H1 (cell line): ENCODE measurements around the gene CDKN2B-AS1. TPM values are rescaled to one million over a fixed set of nuclear protein-coding genes. Genes with fewer than 3 reads are reported as not detected.

ENCODE experiments used
- CTCF ChIA-PET: fragments of 300-600 bp; sonication (Branson Sonifier 250); formaldehyde crosslinking; loops from one replicate; lab custom pipeline; 2021; ENCODE audit not compliant: partially characterized antibody; lab: Charles Lee
- POLR2A ChIA-PET: fragments of 300-600 bp; sonication (Branson Sonifier 250); formaldehyde crosslinking; loops from one replicate; lab custom pipeline; 2021; ENCODE audit warnings: inconsistent platforms; ENCODE audit not compliant: partially characterized antibody; lab: Charles Lee
- DNase-seq, 2 experiments: peaks; one replicate each; pipeline versions ENCODE4 v3.0.0 to v3.0.0-alpha.2; 2010 to 2022; ENCODE audit warnings: low spot score in 2 of 2, low read depth in 1 of 2, mixed read lengths in 1 of 2
- FAIRE-seq: peaks from 2 replicates; lab custom pipeline; 2011; peaks lifted over from hg19 to GRCh38; lab: Jason Lieb, UNC
- H2AFZ ChIP-seq: 2 replicates; pipeline ENCODE4 v1.8.1; 2012; ENCODE audit warnings: low read length, inconsistent platforms
- H2AK5ac ChIP-seq: 2 replicates; pipeline ENCODE4 v1.6.1; 2013; ENCODE audit warnings: low read depth, low read length
- H2BK120ac ChIP-seq: replicated peaks from 2 replicates; pipeline ENCODE3; 2013; ENCODE audit warnings: low read depth, low read length, inconsistent platforms
- H2BK12ac ChIP-seq: 2 replicates; pipeline ENCODE4 v1.6.1; 2013; ENCODE audit warnings: low read depth, low read length
- H2BK15ac ChIP-seq: 2 replicates; pipeline ENCODE4 v1.6.1; 2013; ENCODE audit warnings: low read length
- H2BK20ac ChIP-seq: 2 replicates; pipeline ENCODE4 v1.6.1; 2013; ENCODE audit warnings: low read length
- H2BK5ac ChIP-seq: 2 replicates; pipeline ENCODE4 v1.6.1; 2013; ENCODE audit warnings: low read depth, low read length
- H3K14ac ChIP-seq: 2 replicates; pipeline ENCODE4 v1.6.1; 2013; ENCODE audit warnings: inconsistent platforms; ENCODE audit not compliant: insufficient read length
- H3K18ac ChIP-seq: 2 replicates; pipeline ENCODE4 v1.6.1; 2013; ENCODE audit warnings: low read length; ENCODE audit errors: extremely low read depth
- H3K23ac ChIP-seq: 2 replicates; pipeline ENCODE4 v1.6.1; 2013; ENCODE audit warnings: inconsistent platforms; ENCODE audit not compliant: insufficient read length
- H3K23me2 ChIP-seq: 2 replicates; pipeline ENCODE4 v1.6.1; 2013; ENCODE audit warnings: low read depth, low read length
- H3K27ac ChIP-seq: 2 replicates; pipeline ENCODE4 v1.6.1; 2011; ENCODE audit warnings: low read depth, low read length, inconsistent platforms
- H3K27me3 ChIP-seq, 4 experiments: replicated peaks in 1 of 4; 1 replicate in 1 of 4; 2 replicates in 3 of 4; pipeline versions ENCODE4 v1.6.1 to v1.8.1; 2011 to 2013; ENCODE audit warnings: low read length in 3 of 4, mild to moderate bottlenecking in 3 of 4, inconsistent platforms in 2 of 4, mixed read lengths in 2 of 4, moderate library complexity in 1 of 4; ENCODE audit not compliant: control insufficient read depth in 3 of 4, insufficient read depth in 3 of 4; ENCODE audit errors: extremely low read depth in 1 of 4
- H3K36me3 ChIP-seq, 4 experiments: 2 replicates each; pipeline versions ENCODE4 v1.6.1 to v1.8.1; 2011 to 2013; ENCODE audit warnings: mild to moderate bottlenecking in 4 of 4, low read length in 3 of 4, moderate library complexity in 2 of 4, control low read depth in 1 of 4, inconsistent platforms in 1 of 4; ENCODE audit not compliant: insufficient read depth in 4 of 4, control insufficient read depth in 2 of 4
- H3K4ac ChIP-seq: replicated peaks from 2 replicates; pipeline ENCODE3; 2013; ENCODE audit warnings: low read length, low read depth, mixed read lengths, inconsistent platforms; ENCODE audit not compliant: insufficient read length
- H3K4me1 ChIP-seq, 4 experiments: replicated peaks in 1 of 4; 1 replicate in 1 of 4; 2 replicates in 3 of 4; pipeline versions ENCODE4 v1.6.1 to v1.8.1; 2011 to 2013; ENCODE audit warnings: low read length in 3 of 4, inconsistent platforms in 2 of 4, mixed read lengths in 1 of 4; ENCODE audit not compliant: insufficient read depth in 4 of 4, control insufficient read depth in 3 of 4
- H3K4me2 ChIP-seq, 2 experiments: 2 replicates each; pipeline versions ENCODE4 v1.6.1 to v1.8.1; 2011 to 2013; ENCODE audit warnings: low read depth in 2 of 2, low read length in 2 of 2, control low read depth in 1 of 2, inconsistent platforms in 1 of 2, mild to moderate bottlenecking in 1 of 2; ENCODE audit not compliant: insufficient read depth in 1 of 2
- H3K4me3 ChIP-seq, 4 experiments: fragments of 200-600, 300-600 bp in 1 of 4; sonication (generic), shearing (Covaris generic), sonication (Bioruptor Twin) in 1 of 4; 2 replicates each; pipeline versions ENCODE4 v1.5.1 to v1.8.1; 2011 to 2016; ENCODE audit warnings: low read length in 4 of 4, low read depth in 3 of 4, control low read depth in 2 of 4, inconsistent platforms in 2 of 4, mild to moderate bottlenecking in 2 of 4, mixed read lengths in 1 of 4, moderate library complexity in 1 of 4; ENCODE audit not compliant: insufficient read depth in 2 of 4; ENCODE audit errors: extremely low read depth in 1 of 4
- H3K56ac ChIP-seq: replicated peaks from 2 replicates; pipeline ENCODE3; 2013; ENCODE audit warnings: low read depth, mild to moderate bottlenecking, mixed read lengths, low read length, inconsistent platforms; ENCODE audit not compliant: insufficient read length
- H3K79me1 ChIP-seq: 2 replicates; pipeline ENCODE4 v1.6.1; 2013; ENCODE audit warnings: low read depth, low read length, control low read depth
- H3K79me2 ChIP-seq, 2 experiments: 2 replicates each; pipeline versions ENCODE4 v1.6.1 to v1.8.1; 2012 to 2013; ENCODE audit warnings: low read length in 2 of 2, mild to moderate bottlenecking in 2 of 2, inconsistent platforms in 1 of 2; ENCODE audit not compliant: insufficient read depth in 2 of 2, control insufficient read depth in 1 of 2
- H3K9ac ChIP-seq, 4 experiments: replicated peaks in 1 of 4; 1 replicate in 1 of 4; 2 replicates in 3 of 4; pipeline versions ENCODE4 v1.6.1 to v1.8.1; 2011 to 2013; ENCODE audit warnings: low read depth in 3 of 4, low read length in 3 of 4, control low read depth in 2 of 4, mild to moderate bottlenecking in 2 of 4, moderate library complexity in 2 of 4, inconsistent platforms in 1 of 4; ENCODE audit errors: extremely low read depth in 1 of 4
- H3K9me3 ChIP-seq, 2 experiments: 2 replicates each; pipeline versions ENCODE4 v1.6.1 to v1.8.1; 2012 to 2013; ENCODE audit warnings: mild to moderate bottlenecking in 2 of 2, moderate library complexity in 2 of 2, control low read depth in 1 of 2, inconsistent platforms in 1 of 2, low read depth in 1 of 2, low read length in 1 of 2, mixed read lengths in 1 of 2; ENCODE audit not compliant: insufficient read depth in 2 of 2
- H4K20me1 ChIP-seq, 2 experiments: replicated peaks in 1 of 2; 2 replicates each; pipeline versions ENCODE3 to v1.8.1; 2011 to 2013; ENCODE audit warnings: inconsistent platforms in 2 of 2, low read length in 2 of 2, mild to moderate bottlenecking in 1 of 2; ENCODE audit not compliant: insufficient read depth in 2 of 2, control insufficient read depth in 1 of 2
- H4K5ac ChIP-seq: 2 replicates; pipeline ENCODE4 v1.6.1; 2013; ENCODE audit warnings: low read length, low read depth, mixed read lengths, inconsistent platforms; ENCODE audit not compliant: insufficient read length
- H4K8ac ChIP-seq: 2 replicates; pipeline ENCODE4 v1.8.0; 2013; ENCODE audit warnings: mild to moderate bottlenecking, moderate library complexity, low read length, inconsistent platforms; ENCODE audit not compliant: insufficient read depth; ENCODE audit errors: extremely low read depth
- H4K91ac ChIP-seq: replicated peaks from 2 replicates; pipeline ENCODE3; 2013; ENCODE audit warnings: low read length, mixed read lengths, inconsistent platforms; ENCODE audit not compliant: insufficient read length
- KDM4A ChIP-seq: IDR thresholded peaks from one replicate; pipeline ENCODE4 v1.7.1; 2012; ENCODE audit warnings: low read depth, mild to moderate bottlenecking, moderate library complexity, low read length, inconsistent platforms; ENCODE audit not compliant: severe bottlenecking
- MAFK ChIP-seq: IDR thresholded peaks from 2 replicates; pipeline ENCODE4 v1.6.1; 2012; ENCODE audit warnings: low read depth, mild to moderate bottlenecking, improper control_type of control experiment, low read length
- WGBS, 2 experiments: shearing (Covaris generic) in 1 of 2; methylation state at CpG; one replicate each; pipeline versions ENCODE4 v1.1.6 to v1.1.7; 2013 to 2015; ENCODE audit warnings: low lambda C conversion rate in 2 of 2, mixed read lengths in 2 of 2, inconsistent platforms in 1 of 2, low coverage in 1 of 2, missing lambda C conversion rate in 1 of 2; ENCODE audit not compliant: insufficient replicate concordance in 2 of 2, insufficient coverage in 1 of 2, insufficient read length in 1 of 2; ENCODE audit errors: extremely low coverage in 1 of 2, missing lambda C conversion rate in 1 of 2; 5-methylcytosine and 5-hydroxymethylcytosine counted together
- polyA plus RNA-seq, 7 experiments: library from polyadenylated mRNA; depleted of rRNA in 3 of 7; stranded (reverse) in 5 of 7; unstranded in 2 of 7; fragments of >200 nt in 5 of 7; fragments of 200-250 nt in 2 of 7; gene quantifications; 1 replicate in 5 of 7; 2 replicates in 1 of 7; 4 replicates in 1 of 7; pipeline versions ENCODE4 v1.2.1 to v1.2.3, GENCODE V29; 2011 to 2013; ENCODE audit warnings: missing spikeins in 2 of 7, mixed read lengths in 2 of 7
- total RNA-seq: library from RNA; stranded (reverse); fragmentation: NEBNext Ultra II Directional; extraction: Animal tissue kit (Norgen Biotek cat#: 25700); gene quantifications from 2 replicates; pipeline ENCODE4 v1.2.1, GENCODE V29; 2021

The CDKN2B-AS1 gene
- total and polyA plus RNA-seq, 2 of the 8 experiments (the other 6 are each of a cell fraction or from before 2014, with no cell fraction given), result not detected

GRCh38 chr9:22141908-22142307, 147.3 kb downstream of the CDKN2B-AS1 start:
- no peak overlapping the region for H3K14ac ChIP-seq
- no peak overlapping the region for H2BK12ac ChIP-seq
- no peak overlapping the region for H2BK120ac ChIP-seq
- TF ChIP-seq MAFK, result 0 out of 2 replicates have a peak, but pooled peaks have one; percentile 31
- no peak for TF ChIP-seq KDM4A
- no peaks in the 10 kb centered on the region for H3K79me2 ChIP-seq
- no peak overlapping the region for H3K4ac ChIP-seq
- no peak overlapping the region for H3K4me2 ChIP-seq
- H2AFZ ChIP-seq, result no peak overlapping the region
- ChIA-PET CTCF (interaction anchor here (0.6 to 1.5 kb wide), 4 partner anchors 15 to 171 kb away, joined by 3 to 5 read pairs (median 4); no protein-coding TSS in a partner anchor), POLR2A (no interaction called here)
- no peak overlapping the region for H2BK20ac ChIP-seq
- no peak overlapping the region for H2AK5ac ChIP-seq
- H3K56ac ChIP-seq, result no peak overlapping the region
- no peak overlapping the region for H3K18ac ChIP-seq
- no peaks in the 10 kb centered on the region for H3K9me3 ChIP-seq
- FAIRE-seq (no peak), DNase-seq (no peak)
- no peak overlapping the region for H2BK15ac ChIP-seq
- H3K4me3 ChIP-seq, result no peak overlapping the region
- H3K9ac ChIP-seq, result no peak overlapping the region
- H4K91ac ChIP-seq, result no peak overlapping the region
- H4K20me1 ChIP-seq, result no peaks in the 10 kb centered on the region
- H3K23me2 ChIP-seq, result no peaks in the 10 kb centered on the region
- no peaks in the 10 kb centered on the region for H3K36me3 ChIP-seq
- H4K8ac ChIP-seq, result no peak overlapping the region
- no peak overlapping the region for H3K23ac ChIP-seq
- H4K5ac ChIP-seq, result no peak overlapping the region
- WGBS, 2 experiments, result 76% methylated on average over 1 of the region's 1 CpG; no CpG with 5 or more reads in 1 of the 2 experiments
- H3K4me1 ChIP-seq, result no peaks in the 10 kb centered on the region
- H2BK5ac ChIP-seq, result no peak overlapping the region
- no peaks in the 10 kb centered on the region for H3K27me3 ChIP-seq
- no peaks in the 10 kb centered on the region for H3K79me1 ChIP-seq
- no peak overlapping the region for H3K27ac ChIP-seq
